Naive B cell (primary cell): ENCODE results near the gene DUSP7. TPM values are rescaled to one million over a fixed set of nuclear protein-coding genes. Genes with fewer than 3 reads are reported as not detected.

ENCODE experiments used
- ATAC-seq, 2 donors: fragments of 150-1000 bp; cut with Tn5 transposase; 2 replicates each; pipeline ENCODE4 v1.10.0; 2021; ENCODE audit warnings: low read depth in 2 of 2, mild to moderate bottlenecking in 2 of 2, moderate library complexity in 2 of 2
- DNase-seq: peaks from one replicate; pipeline ENCODE4 v3.0.0; 2022
- H3K27ac Mint-ChIP-seq, 6 donors: one replicate each; pipeline ENCODE4 v1.8.0; 2020 to 2022; ENCODE audit warnings: mild to moderate bottlenecking in 6 of 6, mixed read lengths in 6 of 6, moderate library complexity in 5 of 6, inconsistent platforms in 2 of 6
- H3K27me3 Mint-ChIP-seq, 3 donors: one replicate each; pipeline ENCODE4 v1.8.0; 2021 to 2022; ENCODE audit warnings: mixed read lengths in 3 of 3, mild to moderate bottlenecking in 1 of 3
- H3K36me3 Mint-ChIP-seq, 2 donors: one replicate each; pipeline ENCODE4 v1.8.0; 2020 to 2022; ENCODE audit warnings: mixed read lengths in 2 of 2, inconsistent platforms in 1 of 2, mild to moderate bottlenecking in 1 of 2
- H3K4me1 Mint-ChIP-seq, 3 donors: one replicate each; pipeline ENCODE4 v1.8.0; 2020 to 2022; ENCODE audit warnings: mixed read lengths in 3 of 3, inconsistent platforms in 1 of 3, mild to moderate bottlenecking in 1 of 3, moderate library complexity in 1 of 3
- H3K4me3 Mint-ChIP-seq, 8 donors: one replicate each; pipeline ENCODE4 v1.8.0; 2020 to 2022; ENCODE audit warnings: mild to moderate bottlenecking in 8 of 8, mixed read lengths in 8 of 8, moderate library complexity in 8 of 8, inconsistent platforms in 2 of 8
- H3K9me3 Mint-ChIP-seq, 7 donors: one replicate each; pipeline ENCODE4 v1.8.0; 2020 to 2022; ENCODE audit warnings: mixed read lengths in 7 of 7, mild to moderate bottlenecking in 5 of 7, inconsistent platforms in 2 of 7, moderate library complexity in 1 of 7
- polyA plus RNA-seq, 6 donors: library from polyadenylated mRNA; unstranded; fragments of 300-500 nt; fragmentation: Illumina TruSeq; gene quantifications; one replicate each; pipeline ENCODE4 v1.2.3, GENCODE V29; 2021; ENCODE audit warnings: low read depth in 6 of 6

The DUSP7 gene
- polyA plus RNA-seq, 6 donors from 2014 or later, result 0.11 to 0.82 (median 0.62) TPM; not detected in 1

GRCh38 chr3:52031896-52032295 lies 24.5 kb downstream of the DUSP7 start:
- ATAC-seq (no peak), DNase-seq (no peak)
- Mint-ChIP-seq H3K27ac (peak overlapping the region in 1 of 6 donors; percentile 84), H3K4me1 (no peaks in the 10 kb centered on the region), H3K27me3 (peaks cover 0 to 6% (median 0%) of the 10 kb centered on the region in 3 donors), H3K4me3 (no peak overlapping the region), H3K9me3 (no peaks in the 10 kb centered on the region), H3K36me3 (no peaks in the 10 kb centered on the region)

GRCh38 chr3:52030714-52031310 lies 25.6 kb downstream of the DUSP7 start:
- Mint-ChIP-seq H3K4me3 (no peak overlapping the region), H3K4me1 (no peaks in the 10 kb centered on the region), H3K27me3 (peaks cover 0 to 6% (median 0%) of the 10 kb centered on the region in 3 donors), H3K27ac (no peak overlapping the region), H3K9me3 (no peaks in the 10 kb centered on the region), H3K36me3 (no peaks in the 10 kb centered on the region)
- ATAC-seq (no peak), DNase-seq (no peak)

GRCh38 chr3:52029535-52029934 lies 26.8 kb downstream of the DUSP7 start:
- H3K4me1 Mint-ChIP-seq, result peaks cover 0 to 4% (median under 1%) of the 10 kb centered on the region in 3 donors
- H3K36me3 Mint-ChIP-seq, result no peaks in the 10 kb centered on the region
- no peak for DNase-seq
- no peak overlapping the region for H3K4me3 Mint-ChIP-seq
- no peak for ATAC-seq
- peaks cover 0 to 6% (median 0%) of the 10 kb centered on the region in 3 donors for H3K27me3 Mint-ChIP-seq
- H3K9me3 Mint-ChIP-seq, result no peaks in the 10 kb centered on the region
- no peak overlapping the region for H3K27ac Mint-ChIP-seq

GRCh38 chr3:52029053-52029452 lies 27.3 kb downstream of the DUSP7 start:
- no peak overlapping the region for H3K27ac Mint-ChIP-seq
- H3K4me3 Mint-ChIP-seq, result no peak overlapping the region
- ATAC-seq (no peak), DNase-seq (no peak)
- H3K9me3 Mint-ChIP-seq, result no peaks in the 10 kb centered on the region
- peaks cover 2 to 9% (median 5%) of the 10 kb centered on the region in 3 donors for H3K4me1 Mint-ChIP-seq
- no peaks in the 10 kb centered on the region for H3K36me3 Mint-ChIP-seq
- H3K27me3 Mint-ChIP-seq, result peaks cover 0 to 6% (median 0%) of the 10 kb centered on the region in 3 donors

GRCh38 chr3:52028572-52028971 lies 27.8 kb downstream of the DUSP7 start:
- H3K9me3 Mint-ChIP-seq, result no peaks in the 10 kb centered on the region

GRCh38 chr3:52026041-52026440 lies 30.3 kb downstream of the DUSP7 start:
- Mint-ChIP-seq H3K4me1 (peaks cover 14 to 20% (median 14%) of the 10 kb centered on the region in 3 donors), H3K9me3 (no peaks in the 10 kb centered on the region), H3K36me3 (no peaks in the 10 kb centered on the region), H3K27me3 (peaks cover 0 to 6% (median 0%) of the 10 kb centered on the region in 3 donors), H3K27ac (peak overlapping the region in 2 of 6 donors; percentile 74 to 78), H3K4me3 (peak overlapping the region in 1 of 8 donors; percentile 21)
- ATAC-seq, result no peak
- no peak for DNase-seq

More at GRCh38 chr3:52028572-52028971, 27.8 kb downstream of the DUSP7 start:
- ATAC-seq, result no peak
- Mint-ChIP-seq H3K4me3 (no peak overlapping the region), H3K36me3 (no peaks in the 10 kb centered on the region), H3K4me1 (peaks cover 7 to 14% (median 10%) of the 10 kb centered on the region in 3 donors), H3K27me3 (peaks cover 0 to 6% (median 0%) of the 10 kb centered on the region in 3 donors), H3K27ac (no peak overlapping the region)
- DNase-seq, result no peak

- H3K27me3 Mint-ChIP-seq, result peaks cover 0 to 6% (median 0%) of the 10 kb centered on the region in 3 donors
- DNase-seq, result no peak
- no peaks in the 10 kb centered on the region for H3K36me3 Mint-ChIP-seq
- no peaks in the 10 kb centered on the region for H3K9me3 Mint-ChIP-seq
- H3K4me1 Mint-ChIP-seq, result peaks cover 14 to 20% (median 14%) of the 10 kb centered on the region in 3 donors
- H3K27ac Mint-ChIP-seq, result peak overlapping the region in 1 of 6 donors; percentile 22
- ATAC-seq, result no peak
- H3K4me3 Mint-ChIP-seq, result no peak overlapping the region
Observed at GRCh38 chr3:52025453-52025852, 30.9 kb downstream of the DUSP7 start.

GRCh38 chr3:52024765-52025452 lies 31.5 kb downstream of the DUSP7 start:
- DNase-seq, result no peak
- peak overlapping the region in 2 of 6 donors; percentile 19 to 22 for H3K27ac Mint-ChIP-seq
- H3K27me3 Mint-ChIP-seq, result peaks cover 0 to 6% (median 0%) of the 10 kb centered on the region in 3 donors

GRCh38 chr3:52023860-52024764 lies 32.3 kb downstream of the DUSP7 start:
- DNase-seq (no peak), ATAC-seq (peak; percentile 61 to 64)
- Mint-ChIP-seq H3K36me3 (no peaks in the 10 kb centered on the region), H3K4me1 (peaks cover 14 to 20% (median 14%) of the 10 kb centered on the region in 3 donors), H3K27me3 (peaks cover 0 to 6% (median 0%) of the 10 kb centered on the region in 3 donors), H3K9me3 (no peaks in the 10 kb centered on the region), H3K27ac (peak overlapping the region in 1 of 6 donors; percentile 24), H3K4me3 (peak overlapping the region in 3 of 8 donors; percentile 6 to 15 (median 12))

More at GRCh38 chr3:52024765-52025452, 31.5 kb downstream of the DUSP7 start:
- Mint-ChIP-seq H3K4me1 (peaks cover 14 to 20% (median 14%) of the 10 kb centered on the region in 3 donors), H3K4me3 (no peak overlapping the region), H3K9me3 (no peaks in the 10 kb centered on the region), H3K36me3 (no peaks in the 10 kb centered on the region)
- ATAC-seq, result no peak

GRCh38 chr3:52023101-52023770 lies 33.1 kb downstream of the DUSP7 start:
- peak overlapping the region in 1 of 6 donors; percentile 83 for H3K27ac Mint-ChIP-seq

GRCh38 chr3:52022323-52023100 lies 33.9 kb downstream of the DUSP7 start:
- H3K27me3 Mint-ChIP-seq, result no peaks in the 10 kb centered on the region

More at GRCh38 chr3:52023101-52023770, 33.1 kb downstream of the DUSP7 start:
- Mint-ChIP-seq H3K4me3 (peak overlapping the region in 1 of 8 donors; percentile 6), H3K9me3 (no peaks in the 10 kb centered on the region), H3K36me3 (no peaks in the 10 kb centered on the region), H3K4me1 (peaks cover 14 to 20% (median 14%) of the 10 kb centered on the region in 3 donors), H3K27me3 (peaks cover 0 to 6% (median 0%) of the 10 kb centered on the region in 3 donors)
- DNase-seq, result no peak
- ATAC-seq, result no peak

More at GRCh38 chr3:52022323-52023100, 33.9 kb downstream of the DUSP7 start:
- H3K36me3 Mint-ChIP-seq, result no peaks in the 10 kb centered on the region
- no peak overlapping the region for H3K4me3 Mint-ChIP-seq
- ATAC-seq (no peak), DNase-seq (no peak)
- H3K27ac Mint-ChIP-seq, result no peak overlapping the region
- peaks cover 14 to 20% (median 14%) of the 10 kb centered on the region in 3 donors for H3K4me1 Mint-ChIP-seq
- no peaks in the 10 kb centered on the region for H3K9me3 Mint-ChIP-seq
